CD14-positive monocyte (primary cell): Measurements from ENCODE around the gene NUAK1. TPM values are rescaled to one million over a fixed set of nuclear protein-coding genes. Genes with fewer than 3 reads are reported as not detected.

Experiments
- DNase-seq, 3 donors: peaks; one replicate each; pipeline ENCODE4 v3.0.0-alpha.2; 2011 to 2022
- H2AFZ ChIP-seq: 2 replicates; pipeline ENCODE4 v1.6.0; 2012; ENCODE audit warnings: mild to moderate bottlenecking, low read depth, low read length, inconsistent platforms; ENCODE audit not compliant: insufficient read depth, poor library complexity, severe bottlenecking
- H3K27ac ChIP-seq, 2 donors: 1 replicate in 1 of 2; 2 replicates in 1 of 2; pipeline ENCODE4 v1.5.1; 2012 to 2013; ENCODE audit warnings: low read length in 2 of 2, control low read depth in 1 of 2, inconsistent platforms in 1 of 2, low read depth in 1 of 2, mild to moderate bottlenecking in 1 of 2
- H3K27me3 ChIP-seq, 2 donors: one replicate each; pipeline versions ENCODE4 v1.6.0 to v1.6.1; 2011 to 2013; ENCODE audit warnings: low read length in 2 of 2; ENCODE audit not compliant: control insufficient read depth in 2 of 2, insufficient read depth in 2 of 2
- H3K36me3 ChIP-seq, 2 donors: replicated peaks in 1 of 2; 1 replicate in 1 of 2; 2 replicates in 1 of 2; pipeline versions ENCODE4 v1.5.1 to v1.6.1; 2012 to 2013; ENCODE audit warnings: low read length in 2 of 2, control low read depth in 1 of 2, inconsistent platforms in 1 of 2, mild to moderate bottlenecking in 1 of 2; ENCODE audit not compliant: insufficient read depth in 2 of 2, control insufficient read depth in 1 of 2
- H3K4me1 ChIP-seq, 2 donors: 1 replicate in 1 of 2; 2 replicates in 1 of 2; pipeline versions ENCODE4 v1.5.1 to v1.6.1; 2012 to 2013; ENCODE audit warnings: low read length in 2 of 2, control low read depth in 1 of 2, inconsistent platforms in 1 of 2, mild to moderate bottlenecking in 1 of 2, moderate library complexity in 1 of 2; ENCODE audit not compliant: insufficient read depth in 2 of 2, control insufficient read depth in 1 of 2
- H3K4me2 ChIP-seq: replicated peaks from 2 replicates; pipeline ENCODE3; 2012; ENCODE audit warnings: low read length, moderate library complexity, mild to moderate bottlenecking; ENCODE audit not compliant: poor library complexity, severe bottlenecking; ENCODE audit errors: extremely low read depth
- H3K4me3 ChIP-seq, 3 experiments: fragments of 200-600 bp in 1 of 3; sonication (generic) in 1 of 3; replicated peaks in 1 of 3; 1 replicate in 2 of 3; 2 replicates in 1 of 3; pipeline ENCODE4 v1.5.1; 2011 to 2013; ENCODE audit warnings: low read length in 3 of 3, mild to moderate bottlenecking in 3 of 3, control low read depth in 2 of 3, low read depth in 2 of 3, inconsistent platforms in 1 of 3, moderate library complexity in 1 of 3
- H3K79me2 ChIP-seq: 2 replicates; pipeline ENCODE4 v1.6.0; 2012; ENCODE audit warnings: mild to moderate bottlenecking, control low read depth, inconsistent platforms, low read length, moderate library complexity; ENCODE audit not compliant: insufficient read depth
- H3K9ac ChIP-seq: 2 replicates; pipeline ENCODE4 v1.6.0; 2017; ENCODE audit warnings: low read length, mild to moderate bottlenecking; ENCODE audit not compliant: insufficient read depth, poor library complexity, severe bottlenecking
- H3K9me3 ChIP-seq, 2 donors: replicated peaks in 1 of 2; 1 replicate in 1 of 2; 2 replicates in 1 of 2; pipeline versions ENCODE4 v1.5.1 to v1.6.1; 2012 to 2013; ENCODE audit warnings: low read length in 2 of 2, control low read depth in 1 of 2; ENCODE audit not compliant: control insufficient read depth in 1 of 2, insufficient read depth in 1 of 2
- H4K20me1 ChIP-seq: 2 replicates; pipeline ENCODE4 v1.6.0; 2012; ENCODE audit warnings: mild to moderate bottlenecking, low read length, control low read depth, moderate library complexity; ENCODE audit not compliant: insufficient read depth
- H3K27ac Mint-ChIP-seq, 7 donors: one replicate each; pipeline ENCODE4 v1.8.0; 2020; ENCODE audit warnings: mild to moderate bottlenecking in 7 of 7, mixed read lengths in 7 of 7, moderate library complexity in 6 of 7, inconsistent platforms in 2 of 7
- H3K27me3 Mint-ChIP-seq, 3 donors: one replicate each; pipeline ENCODE4 v1.8.0; 2021 to 2022; ENCODE audit warnings: low read depth in 3 of 3, mild to moderate bottlenecking in 3 of 3, mixed read lengths in 3 of 3, moderate library complexity in 3 of 3, inconsistent platforms in 1 of 3
- H3K36me3 Mint-ChIP-seq, 2 donors: one replicate each; pipeline ENCODE4 v1.8.0; 2020; ENCODE audit warnings: mixed read lengths in 2 of 2, inconsistent platforms in 1 of 2, mild to moderate bottlenecking in 1 of 2
- H3K4me1 Mint-ChIP-seq: one replicate; pipeline ENCODE4 v1.8.0; 2020; ENCODE audit warnings: mild to moderate bottlenecking, mixed read lengths
- H3K4me3 Mint-ChIP-seq, 2 donors: one replicate each; pipeline ENCODE4 v1.8.0; 2020; ENCODE audit warnings: mild to moderate bottlenecking in 2 of 2, mixed read lengths in 2 of 2, moderate library complexity in 1 of 2
- H3K9me3 Mint-ChIP-seq, 7 donors: one replicate each; pipeline ENCODE4 v1.8.0; 2020 to 2022; ENCODE audit warnings: mixed read lengths in 7 of 7, mild to moderate bottlenecking in 6 of 7, moderate library complexity in 6 of 7, inconsistent platforms in 2 of 7
- CTCF ChIP-seq: fragments of 200-600 bp; IDR thresholded peaks from one replicate; pipeline ENCODE4 v1.8.0; 2022; ENCODE audit warnings: antibody characterized with exemption, mild to moderate bottlenecking
- WGBS: methylation state at CpG from one replicate; pipeline ENCODE4 v1.1.5; 2013; ENCODE audit warnings: missing lambda C conversion rate; ENCODE audit not compliant: insufficient coverage; 5-methylcytosine and 5-hydroxymethylcytosine counted together
- intact Hi-C, 2 donors: fragments of 100-400 bp; cut with micrococcal nuclease; formaldehyde crosslinking; loops; one replicate each; pipeline versions ENCODE4 v1.15.0 to v1.15.1; 2023
- polyA plus RNA-seq, 3 donors: library from polyadenylated mRNA; depleted of rRNA in 1 of 3; unstranded in 2 of 3; stranded (reverse) in 1 of 3; fragments of 300-500 nt in 2 of 3; fragments of >200 nt in 1 of 3; fragmentation: Illumina TruSeq in 2 of 3; gene quantifications; 1 replicate in 2 of 3; 2 replicates in 1 of 3; pipeline ENCODE4 v1.2.3, GENCODE V29; 2012 to 2021

Gene NUAK1
- polyA plus RNA-seq, 3 donors = not detected

GRCh38 chr12:106128585-106129328 is 10.0 kb downstream of the NUAK1 start:
- no peak overlapping the region for H3K27ac Mint-ChIP-seq
- DNase-seq = no peak

More at GRCh38 chr12:106128585-106129328, 10.0 kb downstream of the NUAK1 start:
- Mint-ChIP-seq H3K9me3 (no peaks in the 10 kb centered on the region), H3K27me3 (peaks cover 7 to 42% (median 20%) of the 10 kb centered on the region in 3 donors), H3K4me1 (no peaks in the 10 kb centered on the region), H3K36me3 (no peaks in the 10 kb centered on the region), H3K4me3 (no peak overlapping the region)
- Histone ChIP-seq H3K9me3 (no peaks in the 10 kb centered on the region), H3K4me2 (no peak overlapping the region), H3K4me3 (no peak overlapping the region), H2AFZ (no peak overlapping the region), H3K27me3 (no peaks in the 10 kb centered on the region), H4K20me1 (no peaks in the 10 kb centered on the region), H3K9ac (no peak overlapping the region), H3K79me2 (no peaks in the 10 kb centered on the region), H3K4me1 (no peaks in the 10 kb centered on the region), H3K27ac (no peak overlapping the region), H3K36me3 (no peaks in the 10 kb centered on the region)
- intact Hi-C loops = no loop called here
- TF ChIP-seq CTCF = no peak
- WGBS = 60% methylated on average over 4 of the region's 11 CpGs
